Gastroesophageal sphincter (tissue), 4 donors: Measurements from ENCODE around the gene TTLL7. TPM values are rescaled to one million over a fixed set of nuclear protein-coding genes. Genes with fewer than 3 reads are reported as not detected.

Source experiments
- ATAC-seq: fragments of 150-250 bp; one replicate; pipeline ENCODE4 v1.9.1; 2016; ENCODE audit warnings: mild to moderate bottlenecking, moderate library complexity
- H3K27ac ChIP-seq, 4 donors: fragments of 200-600 bp; sonication (generic) in 3 of 4; 1 replicate in 3 of 4; 2 replicates in 1 of 4; pipeline ENCODE4 v1.5.1; 2016 to 2019
- H3K27me3 ChIP-seq: fragments of 200-600 bp; sonication (generic); one replicate; pipeline ENCODE4 v1.5.1; 2019
- H3K36me3 ChIP-seq, 2 donors: fragments of 200-600 bp; sonication (generic); one replicate each; pipeline ENCODE4 v1.5.1; 2019; ENCODE audit warnings: control low read depth in 1 of 2
- H3K4me1 ChIP-seq, 3 donors: fragments of 200-600 bp; sonication (generic); 1 replicate in 2 of 3; 2 replicates in 1 of 3; pipeline ENCODE4 v1.5.1; 2016 to 2019; ENCODE audit warnings: control low read depth in 2 of 3
- H3K4me3 ChIP-seq, 2 donors: fragments of 200-600 bp; sonication (generic); one replicate each; pipeline ENCODE4 v1.5.1; 2019; ENCODE audit warnings: mild to moderate bottlenecking in 1 of 2, moderate library complexity in 1 of 2
- H3K9me3 ChIP-seq, 3 donors: fragments of 200-600 bp; sonication (generic); one replicate each; pipeline ENCODE4 v1.5.1; 2017 to 2019; ENCODE audit warnings: control low read depth in 2 of 3
- CTCF ChIP-seq, 4 experiments: fragments of 200-600 bp in 2 of 4; fragments of 450-650 bp in 2 of 4; sonication (generic) in 1 of 4; IDR thresholded peaks; one replicate each; pipeline ENCODE4 v1.5.1; 2017 to 2019; ENCODE audit warnings: antibody characterized with exemption in 4 of 4, mild to moderate bottlenecking in 2 of 4, moderate library complexity in 2 of 4
- EP300 ChIP-seq: sonication (generic); formaldehyde crosslinking; IDR thresholded peaks from one replicate; pipeline ENCODE4 v1.6.1; 2017; ENCODE audit warnings: antibody characterized with exemption, mild to moderate bottlenecking
- POLR2A ChIP-seq, 2 donors: fragments of 450-650 bp; IDR thresholded peaks; one replicate each; pipeline ENCODE4 v1.6.1; 2017; ENCODE audit warnings: antibody characterized with exemption in 2 of 2, mild to moderate bottlenecking in 2 of 2, moderate library complexity in 1 of 2
- POLR2AphosphoS5 ChIP-seq: sonication (generic); formaldehyde crosslinking; IDR thresholded peaks from one replicate; pipeline ENCODE4 v1.6.1; 2017; ENCODE audit warnings: antibody characterized with exemption
- WGBS, 2 donors: methylation state at CpG; one replicate each; pipeline ENCODE4 v1.1.5; 2018; ENCODE audit warnings: low coverage in 1 of 2; 5-methylcytosine and 5-hydroxymethylcytosine counted together
- total RNA-seq, 4 donors: library from RNA; depleted of rRNA; stranded (reverse); fragments of >200 nt; gene quantifications; one replicate each; pipeline ENCODE4 v1.1.0, GENCODE V29; 2016

Gene TTLL7
- total RNA-seq, 4 donors from 2014 or later, result 41.7 to 125 (median 57.0) TPM

- no peaks in the 10 kb centered on the region for H3K27me3 ChIP-seq
- TF ChIP-seq EP300 (no peak), POLR2A (IDR thresholded peaks at IDR 0.05) (no peak), CTCF (IDR thresholded peaks at IDR 0.05) (no peak), POLR2AphosphoS5 (no peak)
- H3K27ac ChIP-seq, result no peak overlapping the region
- H3K9me3 ChIP-seq, result no peaks in the 10 kb centered on the region
- no peak overlapping the region for H3K4me3 ChIP-seq
- H3K4me1 ChIP-seq, result no peaks in the 10 kb centered on the region
- no peaks in the 10 kb centered on the region for H3K36me3 ChIP-seq
- ATAC-seq, result no peak
- 66 to 83% methylated on average over 3 to 4 of the region's 4 CpGs for WGBS, 2 donors
Observed at GRCh38 chr1:83845437-83846071, 153.4 kb downstream of the TTLL7 start.

- Histone ChIP-seq H3K27me3 (no peaks in the 10 kb centered on the region), H3K9me3 (no peaks in the 10 kb centered on the region), H3K4me3 (no peak overlapping the region), H3K27ac (no peak overlapping the region), H3K4me1 (no peaks in the 10 kb centered on the region), H3K36me3 (no peaks in the 10 kb centered on the region)
- WGBS, 2 donors, result 95 to 97% methylated on average over 2 to 3 of the region's 3 CpGs
- ATAC-seq, result no peak
- TF ChIP-seq CTCF (IDR thresholded peaks at IDR 0.05) (no peak), POLR2A (IDR thresholded peaks at IDR 0.05) (no peak), EP300 (no peak), POLR2AphosphoS5 (no peak)
Observed at GRCh38 chr1:83844546-83844945, 154.4 kb downstream of the TTLL7 start.

GRCh38 chr1:83839566-83840173, 159.3 kb downstream of the TTLL7 start:
- H3K27me3 ChIP-seq, result no peaks in the 10 kb centered on the region
- no peak for ATAC-seq
- TF ChIP-seq POLR2AphosphoS5, result no peak
- TF ChIP-seq CTCF (IDR thresholded peaks at IDR 0.05), result no peak
- TF ChIP-seq POLR2A (IDR thresholded peaks at IDR 0.05), result no peak
- TF ChIP-seq EP300, result no peak
- H3K4me1 ChIP-seq, result no peaks in the 10 kb centered on the region
- WGBS, 2 donors, result 94 to 96% methylated on average over 2 to 3 of the region's 3 CpGs
- no peak overlapping the region for H3K27ac ChIP-seq
- no peaks in the 10 kb centered on the region for H3K9me3 ChIP-seq
- H3K4me3 ChIP-seq, result no peak overlapping the region
- H3K36me3 ChIP-seq, result no peaks in the 10 kb centered on the region

- ATAC-seq, result no peak
- 59 to 88% methylated on average over 3 to 4 of the region's 5 CpGs for WGBS, 2 donors
- H3K27ac ChIP-seq, result no peak overlapping the region
- H3K36me3 ChIP-seq, result no peaks in the 10 kb centered on the region
- no peaks in the 10 kb centered on the region for H3K4me1 ChIP-seq
- H3K4me3 ChIP-seq, result no peak overlapping the region
- no peaks in the 10 kb centered on the region for H3K27me3 ChIP-seq
- H3K9me3 ChIP-seq, result no peaks in the 10 kb centered on the region
- no peak for TF ChIP-seq POLR2A (IDR thresholded peaks at IDR 0.05)
- no peak for TF ChIP-seq EP300
- no peak for TF ChIP-seq CTCF (IDR thresholded peaks at IDR 0.05)
- no peak for TF ChIP-seq POLR2AphosphoS5
Observed at GRCh38 chr1:83838573-83838972, 160.4 kb downstream of the TTLL7 start.

GRCh38 chr1:83836543-83836942, 162.4 kb downstream of the TTLL7 start:
- H3K27me3 ChIP-seq, result no peaks in the 10 kb centered on the region
- no peak overlapping the region for H3K4me3 ChIP-seq
- H3K27ac ChIP-seq, result no peak overlapping the region
- ATAC-seq, result no peak
- H3K36me3 ChIP-seq, result no peaks in the 10 kb centered on the region
- no peaks in the 10 kb centered on the region for H3K9me3 ChIP-seq
- WGBS, 2 donors, result 78 to 80% methylated on average over 2 of the region's 2 CpGs
- no peaks in the 10 kb centered on the region for H3K4me1 ChIP-seq
- TF ChIP-seq POLR2AphosphoS5 (no peak), POLR2A (IDR thresholded peaks at IDR 0.05) (no peak), CTCF (IDR thresholded peaks at IDR 0.05) (no peak), EP300 (no peak)
